ENCODE measurements around the gene TAF13.

GRCh38 chr1:109056064-109056463 lies 19.7 kb downstream of the TAF13 start:
- TF ChIP-seq TAF1 (IDR thresholded peaks at IDR 0.05; ENCODE audit: borderline replicate concordance, insufficient read depth, low read length) = no peak
- TF ChIP-seq POLR2AphosphoS5 (IDR thresholded peaks at IDR 0.05; ENCODE audit: low read depth, low read length) = no peak
- TF ChIP-seq REST (IDR thresholded peaks at IDR 0.05; ENCODE audit: insufficient read depth in 1 of 2, low read depth in 2 of 2, low read length in 2 of 2) = no peak
- no peak for TF ChIP-seq SIN3A (IDR thresholded peaks at IDR 0.05; ENCODE audit: borderline replicate concordance, insufficient read depth, low read length)
- TF ChIP-seq FOXP2 (optimal IDR thresholded peaks at IDR 0.05; ENCODE audit: borderline replicate concordance, extremely low read depth, extremely low read length, insufficient read depth) = no peak
